MCF 10A (cell line): ENCODE measurements around the gene GFOD1. TPM values are rescaled to one million over a fixed set of nuclear protein-coding genes. Genes with fewer than 3 reads are reported as not detected.

Source experiments
- BruUV-seq: library from RNA; stranded (reverse); fragments of 400-500 nt; replicated peaks from 2 replicates; lab custom pipeline; 2021; lab: Mats Ljungman, UMichigan
- CTCF ChIA-PET: fragments of 300-600 bp; sonication (Branson Sonifier 250); formaldehyde crosslinking; extraction: SDS; loops from one replicate; lab custom pipeline; 2021; ENCODE audit warnings: antibody characterized with exemption, inconsistent platforms; lab: Yijun Ruan, JAX
- POLR2A ChIA-PET: fragments of 300-600, 350-650 bp; sonication (Branson Sonifier 250); formaldehyde crosslinking; extraction: SDS; loops from one replicate; lab custom pipeline; 2020; ENCODE audit warnings: antibody characterized with exemption, inconsistent platforms; lab: Yijun Ruan, JAX
- DNase-seq: peaks from one replicate; pipeline ENCODE4 v3.0.0-alpha.2; 2018; ENCODE audit not compliant: unreplicated experiment
- H3K27ac Mint-ChIP-seq: one replicate; pipeline ENCODE4 v1.8.0; 2022; ENCODE audit warnings: mild to moderate bottlenecking, low read depth, mixed read lengths; ENCODE audit not compliant: unreplicated experiment
- H3K27me3 Mint-ChIP-seq: one replicate; pipeline ENCODE4 v1.8.0; 2022; ENCODE audit warnings: mixed read lengths; ENCODE audit not compliant: insufficient read depth, unreplicated experiment
- H3K36me3 Mint-ChIP-seq: one replicate; pipeline ENCODE4 v1.8.0; 2022; ENCODE audit warnings: mild to moderate bottlenecking, moderate library complexity, mixed read lengths; ENCODE audit not compliant: insufficient read depth, unreplicated experiment
- H3K4me1 Mint-ChIP-seq: one replicate; pipeline ENCODE4 v1.8.0; 2022; ENCODE audit warnings: mixed read lengths; ENCODE audit not compliant: insufficient read depth, unreplicated experiment
- H3K4me3 Mint-ChIP-seq: one replicate; pipeline ENCODE4 v1.8.0; 2022; ENCODE audit warnings: mild to moderate bottlenecking, moderate library complexity, mixed read lengths; ENCODE audit not compliant: unreplicated experiment
- H3K9me3 Mint-ChIP-seq: one replicate; pipeline ENCODE4 v1.8.0; 2022; ENCODE audit warnings: mixed read lengths; ENCODE audit not compliant: unreplicated experiment
- intact Hi-C: fragments of 100-400 bp; cut with micrococcal nuclease; formaldehyde crosslinking; loops from 2 replicates; pipeline ENCODE4 v1.14.1; 2022
- total RNA-seq: library from RNA; stranded (reverse); gene quantifications from 2 replicates; pipeline ENCODE4 v1.2.3, GENCODE V29; 2022
- TF ChIP-seq, protein P1 (sequence below): fragments of 200-600 bp; IDR thresholded peaks from one replicate; pipeline ENCODE4 v1.8.0; 2022; ENCODE audit warnings: antibody characterized with exemption, mild to moderate bottlenecking; ENCODE audit not compliant: unreplicated experiment

The GFOD1 gene
- total RNA-seq, 1 experiment from 2014 or later: 9.5 TPM

GRCh38 chr6:13412211-13412610 is 75.2 kb downstream of the GFOD1 start:
- H3K27ac Mint-ChIP-seq: no peak overlapping the region
- ChIA-PET POLR2A (no interaction called here), CTCF (interaction anchor here (0.7 to 1.1 kb wide), 3 partner anchors 10 to 16 kb away, joined by 3 to 4 read pairs (median 3); no protein-coding TSS in a partner anchor)
- peaks cover 7% of the 10 kb centered on the region for H3K36me3 Mint-ChIP-seq
- no peak overlapping the region for H3K4me3 Mint-ChIP-seq
- no peaks in the 10 kb centered on the region for H3K27me3 Mint-ChIP-seq
- intact Hi-C loops: no loop called here
- peaks cover 31% of the 10 kb centered on the region for H3K4me1 Mint-ChIP-seq
- BruUV-seq: no TSS peak
- DNase-seq: no peak
- H3K9me3 Mint-ChIP-seq: no peaks in the 10 kb centered on the region
- TF ChIP-seq, protein P1, sequence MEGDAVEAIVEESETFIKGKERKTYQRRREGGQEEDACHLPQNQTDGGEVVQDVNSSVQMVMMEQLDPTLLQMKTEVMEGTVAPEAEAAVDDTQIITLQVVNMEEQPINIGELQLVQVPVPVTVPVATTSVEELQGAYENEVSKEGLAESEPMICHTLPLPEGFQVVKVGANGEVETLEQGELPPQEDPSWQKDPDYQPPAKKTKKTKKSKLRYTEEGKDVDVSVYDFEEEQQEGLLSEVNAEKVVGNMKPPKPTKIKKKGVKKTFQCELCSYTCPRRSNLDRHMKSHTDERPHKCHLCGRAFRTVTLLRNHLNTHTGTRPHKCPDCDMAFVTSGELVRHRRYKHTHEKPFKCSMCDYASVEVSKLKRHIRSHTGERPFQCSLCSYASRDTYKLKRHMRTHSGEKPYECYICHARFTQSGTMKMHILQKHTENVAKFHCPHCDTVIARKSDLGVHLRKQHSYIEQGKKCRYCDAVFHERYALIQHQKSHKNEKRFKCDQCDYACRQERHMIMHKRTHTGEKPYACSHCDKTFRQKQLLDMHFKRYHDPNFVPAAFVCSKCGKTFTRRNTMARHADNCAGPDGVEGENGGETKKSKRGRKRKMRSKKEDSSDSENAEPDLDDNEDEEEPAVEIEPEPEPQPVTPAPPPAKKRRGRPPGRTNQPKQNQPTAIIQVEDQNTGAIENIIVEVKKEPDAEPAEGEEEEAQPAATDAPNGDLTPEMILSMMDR: no peak

DNA sequence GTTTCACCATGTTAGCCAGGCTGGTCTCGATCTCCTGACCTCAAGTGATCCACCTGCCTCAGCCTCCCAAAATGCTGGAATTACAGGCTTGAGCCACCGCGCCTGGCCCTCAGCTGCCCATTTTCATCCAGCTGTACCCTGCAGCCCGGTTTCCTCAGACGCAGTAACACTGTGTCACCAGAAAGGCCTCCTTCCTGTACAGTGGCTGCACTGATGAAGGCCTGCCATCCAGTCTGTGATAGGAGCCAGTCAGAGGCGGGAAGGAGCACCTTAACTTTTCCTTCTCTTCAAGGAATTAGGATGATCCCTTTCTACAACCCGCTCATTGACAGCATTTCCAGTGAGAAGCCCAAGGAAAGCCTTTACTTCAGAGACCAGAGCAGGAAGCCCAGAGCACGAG is 75.9 kb downstream of the GFOD1 start:
- ChIA-PET POLR2A (interaction anchor here (1.9 kb wide), 1 partner anchor 76 kb away, joined by 5 read pairs; the partner anchor contains the start of gene GFOD1), CTCF (interaction anchor here (0.6 to 1.2 kb wide), 5 partner anchors 13 to 122 kb away, joined by 3 to 5 read pairs (median 4); partner anchors contain the start of gene GFOD1)
- TF ChIP-seq, protein P1: no peak
- H3K36me3 Mint-ChIP-seq: peaks cover 9% of the 10 kb centered on the region
- no peak overlapping the region for H3K27ac Mint-ChIP-seq
- no peak overlapping the region for H3K4me3 Mint-ChIP-seq
- H3K9me3 Mint-ChIP-seq: no peaks in the 10 kb centered on the region
- intact Hi-C loops: no loop called here
- DNase-seq: no peak
- BruUV-seq: no TSS peak
- H3K27me3 Mint-ChIP-seq: no peaks in the 10 kb centered on the region
- peaks cover 37% of the 10 kb centered on the region for H3K4me1 Mint-ChIP-seq

GRCh38 chr6:13409991-13410390 is 77.4 kb downstream of the GFOD1 start:
- intact Hi-C loops: loop anchor here (5.0 kb wide), 1 partner anchor 37 kb away; no protein-coding TSS in a partner anchor
- BruUV-seq: no TSS peak
- Mint-ChIP-seq H3K4me1 (peaks cover 37% of the 10 kb centered on the region), H3K36me3 (peaks cover 9% of the 10 kb centered on the region), H3K4me3 (no peak overlapping the region), H3K9me3 (no peaks in the 10 kb centered on the region), H3K27ac (no peak overlapping the region), H3K27me3 (no peaks in the 10 kb centered on the region)
- DNase-seq: no peak
- CTCF ChIA-PET: interaction anchor here (0.7 to 0.8 kb wide), 2 partner anchors 47 to 163 kb away, joined by 3 to 5 read pairs; no protein-coding TSS in a partner anchor
- POLR2A ChIA-PET: interaction anchor here (1.1 to 1.9 kb wide), 3 partner anchors 35 to 78 kb away, joined by 3 to 5 read pairs (median 3); partner anchors contain the start of gene GFOD1
- TF ChIP-seq, protein P1: no peak
